ENCODE results near the gene ENKUR.
"Not testable (repeated sequence)": the region's sequence is repeated elsewhere in the genome, so short reads cannot be mapped to it uniquely, and the experiment has no call there.

ENKUR gene

DNA sequence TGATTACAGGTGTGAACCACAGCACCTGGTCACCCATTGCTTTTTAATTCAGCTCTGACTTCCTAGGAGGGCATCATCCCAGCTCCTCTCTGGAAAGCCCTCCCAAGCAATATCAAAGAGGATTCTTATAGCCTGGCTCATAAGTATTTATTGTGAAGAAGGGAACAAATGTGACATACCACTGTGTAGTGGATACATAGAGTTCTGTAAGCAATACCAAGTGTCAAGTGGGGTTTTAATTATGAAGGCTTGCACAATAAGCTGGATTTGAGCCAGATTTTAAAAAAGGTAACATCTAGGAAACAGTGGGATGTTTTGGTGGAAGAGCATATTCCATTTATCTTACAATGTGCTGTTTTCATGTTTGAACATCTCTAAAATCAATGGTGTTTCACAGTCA is 44.6 kb downstream of the ENKUR start:
- in situ Hi-C loops (cut with HindIII; ENCODE audit: low pct_ligation_motif_present, low sequenced_read_pairs), result no loop called here
- Histone ChIP-seq H3K27me3 (replicated peaks) (no peaks in the 10 kb centered on the region), H3K27ac (no peak overlapping the region), H3K36me3 (replicated peaks) (no peaks in the 10 kb centered on the region), H3K4me3 (ENCODE audit: low read depth, low read length) (no peak overlapping the region)
- no peak for DNase-seq
- TF ChIP-seq CTCF (IDR thresholded peaks at IDR 0.05; ENCODE audit: low read depth, low read length, missing control alignments), result no peak

DNA sequence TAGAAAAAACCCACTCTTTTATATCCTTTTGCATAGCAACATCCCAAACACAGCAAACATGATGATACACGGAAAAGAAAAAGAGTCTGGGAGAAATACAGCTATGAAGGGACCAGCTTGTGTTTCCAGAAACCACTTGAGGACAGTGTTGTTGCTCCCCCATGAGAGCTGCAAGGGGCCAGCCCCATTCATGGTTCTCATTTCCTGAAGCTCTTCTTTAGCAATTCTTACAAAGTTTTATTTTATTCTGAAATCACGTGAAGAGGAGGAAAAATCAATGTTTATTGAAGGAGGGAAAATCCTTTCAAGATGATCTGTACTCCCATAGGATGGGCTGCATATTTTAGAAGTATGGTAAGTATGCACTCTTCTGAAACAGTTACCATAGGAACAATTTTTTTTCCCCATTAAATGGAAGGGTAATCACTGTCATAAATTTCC is 46.1 kb downstream of the ENKUR start:
- in situ Hi-C loops (cut with HindIII; ENCODE audit: low pct_ligation_motif_present, low sequenced_read_pairs), result no loop called here
- DNase-seq, result no peak
- no peaks in the 10 kb centered on the region for H3K27me3 ChIP-seq (replicated peaks)
- H3K4me3 ChIP-seq (ENCODE audit: low read depth, low read length), result no peak overlapping the region
- no peak overlapping the region for H3K27ac ChIP-seq
- no peaks in the 10 kb centered on the region for H3K36me3 ChIP-seq (replicated peaks)
- TF ChIP-seq CTCF (IDR thresholded peaks at IDR 0.05; ENCODE audit: low read depth, low read length, missing control alignments), result no peak

- DNase-seq; H3K27ac ChIP-seq; H3K36me3 ChIP-seq (replicated peaks); in situ Hi-C loops (cut with HindIII; ENCODE audit: low pct_ligation_motif_present, low sequenced_read_pairs); H3K4me3 ChIP-seq (ENCODE audit: low read depth, low read length); H3K27me3 ChIP-seq (replicated peaks): not testable (repeated sequence)
These were observed 47.0 kb downstream of the ENKUR start for GRCh38 chr10:24968951-24969350.

DNA sequence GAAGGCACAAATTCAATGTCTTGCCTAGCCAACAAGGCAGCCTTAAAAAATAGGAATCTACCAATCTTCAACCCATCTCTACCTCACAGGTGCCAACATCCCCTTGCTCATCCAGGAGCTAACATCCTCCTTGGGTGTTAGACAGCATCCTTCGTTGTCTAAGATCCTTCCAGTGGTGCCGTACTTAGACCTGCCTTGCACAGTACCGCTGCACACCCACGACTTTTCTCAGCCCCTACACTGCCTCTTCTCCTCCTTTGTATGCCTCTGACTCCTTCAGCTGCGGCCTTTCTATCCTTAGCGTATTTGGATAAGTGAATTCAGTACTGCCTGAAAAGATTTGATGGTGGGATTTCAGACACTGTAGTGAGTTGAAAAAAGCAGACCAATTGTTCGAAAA is 47.6 kb downstream of the ENKUR start:
- Histone ChIP-seq H3K4me3 (ENCODE audit: low read depth, low read length) (no peak overlapping the region), H3K36me3 (replicated peaks) (no peaks in the 10 kb centered on the region), H3K27me3 (replicated peaks) (no peaks in the 10 kb centered on the region), H3K27ac (no peak overlapping the region)
- TF ChIP-seq CTCF (IDR thresholded peaks at IDR 0.05; ENCODE audit: low read depth, low read length, missing control alignments), result no peak
- DNase-seq, result no peak
- in situ Hi-C loops (cut with HindIII; ENCODE audit: low pct_ligation_motif_present, low sequenced_read_pairs), result no loop called here

- Histone ChIP-seq H3K4me3 (ENCODE audit: low read depth, low read length) (no peak overlapping the region), H3K27ac (no peak overlapping the region), H3K36me3 (replicated peaks) (no peaks in the 10 kb centered on the region), H3K27me3 (replicated peaks) (no peaks in the 10 kb centered on the region)
- no peak for DNase-seq
- TF ChIP-seq CTCF (IDR thresholded peaks at IDR 0.05; ENCODE audit: low read depth, low read length, missing control alignments), result no peak
- in situ Hi-C loops (cut with HindIII; ENCODE audit: low pct_ligation_motif_present, low sequenced_read_pairs), result no loop called here
These were observed 48.9 kb downstream of the ENKUR start for GRCh38 chr10:24966962-24967481.

- H3K27ac ChIP-seq, result no peak overlapping the region
- no peak overlapping the region for H3K4me3 ChIP-seq (ENCODE audit: low read depth, low read length)
- no peaks in the 10 kb centered on the region for H3K27me3 ChIP-seq (replicated peaks)
- no peak for TF ChIP-seq CTCF (IDR thresholded peaks at IDR 0.05; ENCODE audit: low read depth, low read length, missing control alignments)
- H3K36me3 ChIP-seq (replicated peaks), result no peaks in the 10 kb centered on the region
- in situ Hi-C loops (cut with HindIII; ENCODE audit: low pct_ligation_motif_present, low sequenced_read_pairs), result no loop called here
- no peak for DNase-seq
These were observed 50.9 kb downstream of the ENKUR start for GRCh38 chr10:24965051-24965450.
